ENCODE data around the gene HS3ST4. TPM values are rescaled to one million over a fixed set of nuclear protein-coding genes. Genes with fewer than 3 reads are reported as not detected.

The HS3ST4 gene
- total RNA-seq, 1 experiment from 2014 or later, result not detected

DNA sequence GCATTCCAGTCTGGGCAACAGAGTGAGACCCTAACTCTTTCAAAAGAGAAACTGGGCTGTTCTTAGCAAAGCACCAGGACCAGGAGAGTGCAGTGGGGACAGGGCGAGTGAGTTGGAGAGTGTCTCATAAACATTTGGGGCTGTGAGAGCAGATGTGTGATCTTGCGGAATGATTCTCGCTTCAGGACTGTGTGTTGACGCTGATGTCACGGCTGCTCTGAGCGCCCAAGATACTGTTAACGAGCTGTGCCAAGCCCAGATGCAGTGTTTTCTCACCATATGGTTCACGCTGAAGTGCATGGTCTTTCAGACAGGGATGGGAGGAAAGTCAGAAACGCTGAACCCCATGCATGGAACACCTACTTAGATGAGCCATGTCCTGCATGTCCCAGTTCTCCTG lies 438.2 kb downstream of the HS3ST4 start:
- no peaks in the 10 kb centered on the region for H3K9me2 ChIP-seq (ENCODE audit: insufficient read depth)
- no TSS peak for BruUV-seq (replicated peaks)
- intact Hi-C loops (cut with micrococcal nuclease), result no loop called here
- no peak overlapping the region for H3K4me3 ChIP-seq (replicated peaks in 1 of 2; ENCODE audit: low read depth in 1 of 2, low read length in 2 of 2)
- peaks cover 4 to 16% of the 10 kb centered on the region in 2 experiments; a peak in 2 of 4 replicates for H3K9me3 ChIP-seq (ENCODE audit: control insufficient read depth in 1 of 2, insufficient read depth in 1 of 2, low read depth in 1 of 2, low read length in 2 of 2)
- ATAC-seq (no peak), DNase-seq (ENCODE audit: low read depth, low spot score) (no peak)
- H3K36me3 ChIP-seq (ENCODE audit: control insufficient read depth in 1 of 2, insufficient read depth in 2 of 2, low read length in 2 of 2), result no peaks in the 10 kb centered on the region
- H3K27ac ChIP-seq (ENCODE audit: low read depth, low read length), result no peak overlapping the region
- H3K9ac ChIP-seq (ENCODE audit: low read length), result no peak overlapping the region
- H4K20me1 ChIP-seq (ENCODE audit: insufficient read depth), result no peaks in the 10 kb centered on the region
- no peaks in the 10 kb centered on the region for H3K27me3 ChIP-seq (ENCODE audit: insufficient read depth, low read length)
- TF ChIP-seq POLR2A (IDR thresholded peaks at IDR 0.05; ENCODE audit: borderline replicate concordance, extremely low read depth, insufficient read depth, insufficient read length), result no peak
- TF ChIP-seq RAD21 (IDR thresholded peaks at IDR 0.05; ENCODE audit: low read depth), result no peak
- TF ChIP-seq, protein P1, sequence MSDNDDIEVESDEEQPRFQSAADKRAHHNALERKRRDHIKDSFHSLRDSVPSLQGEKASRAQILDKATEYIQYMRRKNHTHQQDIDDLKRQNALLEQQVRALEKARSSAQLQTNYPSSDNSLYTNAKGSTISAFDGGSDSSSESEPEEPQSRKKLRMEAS (IDR thresholded peaks at IDR 0.05), result no peak
- no peak for TF ChIP-seq POLR2AphosphoS5 (IDR thresholded peaks at IDR 0.05; ENCODE audit: low read depth, low read length)
- ChIA-PET POLR2A (no interaction called here), RAD21 (ENCODE audit: low non-redundant PET in 1 of 2, low total read pairs in 2 of 2, uncharacterized antibody in 2 of 2, unreplicated experiment in 2 of 2) (no interaction called here), CTCF (no interaction called here)
- no peak overlapping the region for H2AFZ ChIP-seq (ENCODE audit: low read depth, low read length, poor library complexity, severe bottlenecking)
- H3K79me2 ChIP-seq (ENCODE audit: insufficient read depth, low read length), result no peaks in the 10 kb centered on the region
- no peaks in the 10 kb centered on the region for H3K4me1 ChIP-seq (ENCODE audit: control insufficient read depth in 1 of 2, insufficient read depth in 2 of 2, low read length in 2 of 2)
- H3K4me2 ChIP-seq (ENCODE audit: low read length), result no peak overlapping the region

DNA sequence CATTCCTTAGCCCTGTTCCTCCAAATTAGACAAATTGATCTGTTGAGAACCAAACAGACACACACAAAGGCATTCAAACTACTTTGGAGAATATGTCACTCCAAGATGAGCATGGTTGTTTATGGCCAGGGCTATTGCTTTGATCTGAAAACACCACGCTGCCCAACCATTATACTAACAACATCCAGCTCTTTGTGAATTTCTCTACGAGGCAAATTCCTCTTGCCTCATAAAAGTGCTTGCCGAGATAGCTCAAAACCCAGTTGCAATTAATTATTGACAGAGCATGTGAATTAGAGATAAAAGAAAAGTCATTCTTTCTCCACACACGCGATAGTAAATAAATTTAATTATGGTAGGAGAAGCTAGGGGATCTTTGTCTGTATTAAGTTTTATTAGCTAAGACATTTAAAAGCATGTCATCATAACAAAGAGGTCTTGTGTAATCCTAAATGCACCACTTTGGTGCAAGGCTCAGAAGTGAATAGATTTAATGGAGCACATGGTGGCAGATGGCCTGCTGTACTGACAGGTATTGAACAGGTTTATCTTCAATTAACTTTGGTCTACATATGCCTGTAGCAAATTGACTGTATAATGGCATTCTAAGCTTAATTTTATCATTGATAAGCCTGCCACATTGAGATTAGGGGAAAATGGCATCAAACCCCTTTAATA lies 441.8 kb downstream of the HS3ST4 start:
- ATAC-seq (no peak), DNase-seq (ENCODE audit: low read depth, low spot score) (no peak)
- BruUV-seq (replicated peaks), result no TSS peak
- H3K4me2 ChIP-seq (ENCODE audit: low read length), result no peak overlapping the region
- intact Hi-C loops (cut with micrococcal nuclease), result no loop called here
- POLR2A ChIA-PET, result no interaction called here
- no peaks in the 10 kb centered on the region for H3K9me2 ChIP-seq (ENCODE audit: insufficient read depth)
- H3K79me2 ChIP-seq (ENCODE audit: insufficient read depth, low read length), result no peaks in the 10 kb centered on the region
- CTCF ChIA-PET, result no interaction called here
- no peak for TF ChIP-seq TCF7L2 (IDR thresholded peaks at IDR 0.05; ENCODE audit: borderline replicate concordance, extremely low read depth, insufficient read depth, insufficient read length)
- TF ChIP-seq ELF1 (IDR thresholded peaks at IDR 0.05; ENCODE audit: borderline replicate concordance, low read depth), result no peak
- TF ChIP-seq SRF (IDR thresholded peaks at IDR 0.05; ENCODE audit: low read depth), result no peak
- no peak for TF ChIP-seq RAD21 (IDR thresholded peaks at IDR 0.05; ENCODE audit: low read depth)
- no peak for TF ChIP-seq YY1 (IDR thresholded peaks at IDR 0.05; ENCODE audit: extremely low read depth, insufficient replicate concordance, low read depth, low read length)
- TF ChIP-seq SP1 (IDR thresholded peaks at IDR 0.05; ENCODE audit: low read depth), result no peak
- TF ChIP-seq CEBPB (IDR thresholded peaks at IDR 0.05; ENCODE audit: low read depth), result no peak
- no peak for TF ChIP-seq POLR2AphosphoS5 (IDR thresholded peaks at IDR 0.05; ENCODE audit: low read depth, low read length)
- TF ChIP-seq, protein P2, sequence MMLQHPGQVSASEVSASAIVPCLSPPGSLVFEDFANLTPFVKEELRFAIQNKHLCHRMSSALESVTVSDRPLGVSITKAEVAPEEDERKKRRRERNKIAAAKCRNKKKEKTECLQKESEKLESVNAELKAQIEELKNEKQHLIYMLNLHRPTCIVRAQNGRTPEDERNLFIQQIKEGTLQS (IDR thresholded peaks at IDR 0.05), result no peak
- TF ChIP-seq, protein P3, sequence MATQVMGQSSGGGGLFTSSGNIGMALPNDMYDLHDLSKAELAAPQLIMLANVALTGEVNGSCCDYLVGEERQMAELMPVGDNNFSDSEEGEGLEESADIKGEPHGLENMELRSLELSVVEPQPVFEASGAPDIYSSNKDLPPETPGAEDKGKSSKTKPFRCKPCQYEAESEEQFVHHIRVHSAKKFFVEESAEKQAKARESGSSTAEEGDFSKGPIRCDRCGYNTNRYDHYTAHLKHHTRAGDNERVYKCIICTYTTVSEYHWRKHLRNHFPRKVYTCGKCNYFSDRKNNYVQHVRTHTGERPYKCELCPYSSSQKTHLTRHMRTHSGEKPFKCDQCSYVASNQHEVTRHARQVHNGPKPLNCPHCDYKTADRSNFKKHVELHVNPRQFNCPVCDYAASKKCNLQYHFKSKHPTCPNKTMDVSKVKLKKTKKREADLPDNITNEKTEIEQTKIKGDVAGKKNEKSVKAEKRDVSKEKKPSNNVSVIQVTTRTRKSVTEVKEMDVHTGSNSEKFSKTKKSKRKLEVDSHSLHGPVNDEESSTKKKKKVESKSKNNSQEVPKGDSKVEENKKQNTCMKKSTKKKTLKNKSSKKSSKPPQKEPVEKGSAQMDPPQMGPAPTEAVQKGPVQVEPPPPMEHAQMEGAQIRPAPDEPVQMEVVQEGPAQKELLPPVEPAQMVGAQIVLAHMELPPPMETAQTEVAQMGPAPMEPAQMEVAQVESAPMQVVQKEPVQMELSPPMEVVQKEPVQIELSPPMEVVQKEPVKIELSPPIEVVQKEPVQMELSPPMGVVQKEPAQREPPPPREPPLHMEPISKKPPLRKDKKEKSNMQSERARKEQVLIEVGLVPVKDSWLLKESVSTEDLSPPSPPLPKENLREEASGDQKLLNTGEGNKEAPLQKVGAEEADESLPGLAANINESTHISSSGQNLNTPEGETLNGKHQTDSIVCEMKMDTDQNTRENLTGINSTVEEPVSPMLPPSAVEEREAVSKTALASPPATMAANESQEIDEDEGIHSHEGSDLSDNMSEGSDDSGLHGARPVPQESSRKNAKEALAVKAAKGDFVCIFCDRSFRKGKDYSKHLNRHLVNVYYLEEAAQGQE (IDR thresholded peaks at IDR 0.05; ENCODE audit: low read depth), result no peak
- no peak for TF ChIP-seq EGR1 (IDR thresholded peaks at IDR 0.05; ENCODE audit: low read depth)
- TF ChIP-seq, protein P4, sequence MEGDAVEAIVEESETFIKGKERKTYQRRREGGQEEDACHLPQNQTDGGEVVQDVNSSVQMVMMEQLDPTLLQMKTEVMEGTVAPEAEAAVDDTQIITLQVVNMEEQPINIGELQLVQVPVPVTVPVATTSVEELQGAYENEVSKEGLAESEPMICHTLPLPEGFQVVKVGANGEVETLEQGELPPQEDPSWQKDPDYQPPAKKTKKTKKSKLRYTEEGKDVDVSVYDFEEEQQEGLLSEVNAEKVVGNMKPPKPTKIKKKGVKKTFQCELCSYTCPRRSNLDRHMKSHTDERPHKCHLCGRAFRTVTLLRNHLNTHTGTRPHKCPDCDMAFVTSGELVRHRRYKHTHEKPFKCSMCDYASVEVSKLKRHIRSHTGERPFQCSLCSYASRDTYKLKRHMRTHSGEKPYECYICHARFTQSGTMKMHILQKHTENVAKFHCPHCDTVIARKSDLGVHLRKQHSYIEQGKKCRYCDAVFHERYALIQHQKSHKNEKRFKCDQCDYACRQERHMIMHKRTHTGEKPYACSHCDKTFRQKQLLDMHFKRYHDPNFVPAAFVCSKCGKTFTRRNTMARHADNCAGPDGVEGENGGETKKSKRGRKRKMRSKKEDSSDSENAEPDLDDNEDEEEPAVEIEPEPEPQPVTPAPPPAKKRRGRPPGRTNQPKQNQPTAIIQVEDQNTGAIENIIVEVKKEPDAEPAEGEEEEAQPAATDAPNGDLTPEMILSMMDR (IDR thresholded peaks at IDR 0.05 in 2 of 3, conservative IDR thresholded peaks at IDR 0.05 in 1 of 3; ENCODE audit: borderline replicate concordance in 1 of 3, insufficient read depth in 1 of 3, low read depth in 2 of 3, low read length in 2 of 3), result no peak
- H3K4me1 ChIP-seq (ENCODE audit: control insufficient read depth in 1 of 2, insufficient read depth in 2 of 2, low read length in 2 of 2), result no peaks in the 10 kb centered on the region
- H3K36me3 ChIP-seq (ENCODE audit: control insufficient read depth in 1 of 2, insufficient read depth in 2 of 2, low read length in 2 of 2), result no peaks in the 10 kb centered on the region
- no peak overlapping the region for H3K27ac ChIP-seq (ENCODE audit: low read depth, low read length)
- RAD21 ChIA-PET (ENCODE audit: low non-redundant PET in 1 of 2, low total read pairs in 2 of 2, uncharacterized antibody in 2 of 2, unreplicated experiment in 2 of 2), result no interaction called here
- H4K20me1 ChIP-seq (ENCODE audit: insufficient read depth), result no peaks in the 10 kb centered on the region
- peaks cover 7 to 11% of the 10 kb centered on the region in 2 experiments; a peak in 2 of 4 replicates for H3K9me3 ChIP-seq (ENCODE audit: control insufficient read depth in 1 of 2, insufficient read depth in 1 of 2, low read depth in 1 of 2, low read length in 2 of 2)
- H3K9ac ChIP-seq (ENCODE audit: low read length), result no peak overlapping the region
- H3K4me3 ChIP-seq (replicated peaks in 1 of 2; ENCODE audit: low read depth in 1 of 2, low read length in 2 of 2), result no peak overlapping the region
- H3K27me3 ChIP-seq (ENCODE audit: insufficient read depth, low read length), result no peaks in the 10 kb centered on the region
- no peak overlapping the region for H2AFZ ChIP-seq (ENCODE audit: low read depth, low read length, poor library complexity, severe bottlenecking)

Measured in HCT116 (cell line).